ENCODE results near the gene ELK3.

ELK3 gene

DNA sequence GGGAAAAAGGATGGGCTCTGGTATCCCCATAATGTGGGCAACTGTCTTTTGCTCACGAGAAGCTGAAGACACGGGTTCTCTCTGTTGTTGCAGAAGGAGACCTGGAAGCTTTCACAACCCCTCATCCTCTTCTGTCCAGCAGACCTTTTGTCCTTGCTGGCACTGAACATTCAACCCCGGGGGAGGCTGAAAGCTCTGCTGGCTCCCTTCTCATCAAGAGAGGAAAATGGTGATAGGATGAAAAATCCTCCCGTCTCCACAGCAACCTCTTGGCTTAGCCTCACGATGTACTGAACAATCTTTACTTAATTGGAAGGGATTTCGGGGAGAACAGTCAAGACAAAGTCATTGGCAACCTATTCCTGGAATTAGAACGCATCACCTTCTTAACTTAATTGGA is 39.0 kb downstream of the ELK3 start:
- Histone ChIP-seq H3K4me1 (ENCODE audit: control insufficient read depth in 1 of 2, insufficient read depth in 2 of 2, low read length in 2 of 2) (peaks cover 18 to 28% of the 10 kb centered on the region in 2 donors), H3K4me3 (ENCODE audit: low read depth in 1 of 2, low read length in 2 of 2) (no peak overlapping the region), H3K27ac (ENCODE audit: low read depth, low read length) (no peak overlapping the region), H3K36me3 (ENCODE audit: control insufficient read depth in 1 of 2, insufficient read depth in 2 of 2, low read length in 2 of 2) (peaks cover 0 to 7% of the 10 kb centered on the region in 2 donors), H3K9me3 (ENCODE audit: control insufficient read depth in 1 of 2, low read length in 2 of 2) (no peaks in the 10 kb centered on the region), H3K9ac (ENCODE audit: low read depth in 1 of 2, low read length in 2 of 2) (no peak overlapping the region), H3K27me3 (ENCODE audit: control insufficient read depth in 1 of 2, insufficient read depth in 2 of 2, low read length in 2 of 2) (no peaks in the 10 kb centered on the region)

DNA sequence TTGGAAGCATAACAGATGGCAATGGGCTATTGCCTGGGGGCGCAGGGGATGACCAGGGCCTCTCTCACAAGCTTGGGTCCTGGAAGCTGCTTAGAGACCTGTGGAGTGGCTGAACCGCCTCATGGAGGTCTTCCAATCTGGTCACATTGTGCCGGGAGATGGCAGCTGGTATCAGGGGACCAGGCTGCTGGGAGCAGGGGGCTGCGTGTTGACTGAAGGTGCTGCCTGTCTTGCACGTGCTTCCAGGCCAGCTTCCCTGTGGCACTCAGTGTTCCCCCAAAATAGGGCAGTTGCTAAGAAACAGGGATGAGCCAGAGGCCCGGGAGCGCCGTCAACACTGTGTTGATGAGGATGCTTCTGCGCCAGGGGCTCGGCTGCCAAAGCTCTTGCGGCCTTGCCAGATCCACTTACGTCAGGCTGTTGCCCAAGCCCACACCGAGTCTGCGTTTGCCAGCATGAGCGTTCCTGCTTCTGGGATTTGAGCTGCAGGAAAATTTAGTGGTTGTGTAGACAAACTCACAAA is 39.8 kb downstream of the ELK3 start:
- peak overlapping the region; percentile 64 for H3K27ac ChIP-seq (ENCODE audit: low read depth, low read length)
- no peaks in the 10 kb centered on the region for H3K9me3 ChIP-seq (ENCODE audit: control insufficient read depth in 1 of 2, low read length in 2 of 2)
- H3K36me3 ChIP-seq (ENCODE audit: control insufficient read depth in 1 of 2, insufficient read depth in 2 of 2, low read length in 2 of 2), result peaks cover 0 to 2% of the 10 kb centered on the region in 2 donors
- no peak overlapping the region for H3K4me3 ChIP-seq (ENCODE audit: low read depth in 1 of 2, low read length in 2 of 2)
- H3K9ac ChIP-seq (ENCODE audit: low read depth in 1 of 2, low read length in 2 of 2), result no peak overlapping the region
- no peaks in the 10 kb centered on the region for H3K27me3 ChIP-seq (ENCODE audit: control insufficient read depth in 1 of 2, insufficient read depth in 2 of 2, low read length in 2 of 2)
- H3K4me1 ChIP-seq (ENCODE audit: control insufficient read depth in 1 of 2, insufficient read depth in 2 of 2, low read length in 2 of 2), result peaks cover 21 to 35% of the 10 kb centered on the region in 2 donors

DNA sequence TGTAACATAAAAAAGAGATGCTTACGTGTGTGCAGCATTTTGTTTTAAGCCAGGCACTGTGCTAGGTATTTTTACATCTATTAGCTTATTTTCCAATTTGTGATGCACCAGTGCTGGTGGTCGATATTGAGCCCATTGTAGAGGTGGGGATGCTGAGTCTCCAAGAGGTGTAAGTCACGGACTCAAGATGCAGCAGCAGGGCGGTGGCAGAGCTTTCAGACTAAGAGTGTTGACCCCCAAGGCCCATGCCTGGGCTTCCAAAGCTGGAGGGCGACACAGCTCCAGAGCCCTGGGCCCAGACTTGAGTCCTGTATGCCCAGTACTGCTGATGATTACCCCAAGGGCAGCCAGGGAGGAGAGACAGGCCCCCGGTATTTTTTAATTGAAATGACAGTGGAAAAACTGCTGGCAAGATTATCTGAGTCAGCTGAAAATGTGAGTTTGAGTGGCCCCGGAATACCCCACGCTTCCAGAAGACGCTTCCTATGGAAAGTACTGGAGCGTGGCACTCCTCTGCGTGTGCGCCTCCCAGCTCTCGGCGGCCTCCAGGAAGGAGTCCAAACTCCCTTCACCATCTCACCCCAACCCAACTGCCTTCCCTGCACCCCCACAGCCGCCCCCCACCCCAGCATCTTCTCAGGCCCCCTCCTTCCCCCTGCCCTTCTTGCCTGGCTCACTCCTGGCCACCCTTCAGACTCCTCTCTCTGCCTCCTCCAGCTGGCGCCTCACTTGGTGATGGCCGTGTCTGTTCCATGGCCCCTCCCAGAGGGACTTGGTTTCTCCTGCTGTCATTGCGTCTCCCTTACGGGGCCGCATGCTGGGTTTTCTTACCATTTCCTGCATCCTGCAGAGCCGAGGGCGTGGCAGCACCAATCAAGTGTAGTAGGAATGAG is 40.7 kb downstream of the ELK3 start:
- no peak overlapping the region for H3K9ac ChIP-seq (ENCODE audit: low read depth in 1 of 2, low read length in 2 of 2)
- H3K36me3 ChIP-seq (ENCODE audit: control insufficient read depth in 1 of 2, insufficient read depth in 2 of 2, low read length in 2 of 2), result no peaks in the 10 kb centered on the region
- no peaks in the 10 kb centered on the region for H3K9me3 ChIP-seq (ENCODE audit: control insufficient read depth in 1 of 2, low read length in 2 of 2)
- peaks cover 21 to 43% of the 10 kb centered on the region in 2 donors for H3K4me1 ChIP-seq (ENCODE audit: control insufficient read depth in 1 of 2, insufficient read depth in 2 of 2, low read length in 2 of 2)
- H3K4me3 ChIP-seq (ENCODE audit: low read depth in 1 of 2, low read length in 2 of 2), result no peak overlapping the region
- no peaks in the 10 kb centered on the region for H3K27me3 ChIP-seq (ENCODE audit: control insufficient read depth in 1 of 2, insufficient read depth in 2 of 2, low read length in 2 of 2)
- H3K27ac ChIP-seq (ENCODE audit: low read depth, low read length), result peak overlapping the region; percentile 26

DNA sequence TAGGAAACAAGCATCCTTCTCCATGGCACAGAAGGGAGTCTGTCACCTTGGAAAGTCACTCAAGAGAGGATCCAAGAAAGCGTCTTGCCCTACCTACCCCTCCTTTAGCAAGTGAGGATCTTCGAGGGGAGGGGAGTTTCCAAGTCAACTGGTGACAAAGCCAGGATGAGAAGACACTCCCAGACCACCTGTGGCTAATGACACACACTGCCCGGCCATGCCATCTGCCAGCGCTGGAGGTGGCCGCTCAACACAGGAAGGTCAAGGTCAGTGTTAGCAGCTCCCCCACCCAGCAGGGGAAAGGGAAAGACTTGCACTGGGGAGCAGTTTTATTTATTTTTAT is 41.3 kb downstream of the ELK3 start:
- no peak overlapping the region for H3K4me3 ChIP-seq (ENCODE audit: low read depth in 1 of 2, low read length in 2 of 2)
- no peaks in the 10 kb centered on the region for H3K27me3 ChIP-seq (ENCODE audit: control insufficient read depth in 1 of 2, insufficient read depth in 2 of 2, low read length in 2 of 2)
- H3K27ac ChIP-seq (ENCODE audit: low read depth, low read length), result no peak overlapping the region
- H3K36me3 ChIP-seq (ENCODE audit: control insufficient read depth in 1 of 2, insufficient read depth in 2 of 2, low read length in 2 of 2), result no peaks in the 10 kb centered on the region
- H3K9me3 ChIP-seq (ENCODE audit: control insufficient read depth in 1 of 2, low read length in 2 of 2), result no peaks in the 10 kb centered on the region
- H3K9ac ChIP-seq (ENCODE audit: low read depth in 1 of 2, low read length in 2 of 2), result no peak overlapping the region
- peaks cover 23 to 43% of the 10 kb centered on the region in 2 donors for H3K4me1 ChIP-seq (ENCODE audit: control insufficient read depth in 1 of 2, insufficient read depth in 2 of 2, low read length in 2 of 2)

DNA sequence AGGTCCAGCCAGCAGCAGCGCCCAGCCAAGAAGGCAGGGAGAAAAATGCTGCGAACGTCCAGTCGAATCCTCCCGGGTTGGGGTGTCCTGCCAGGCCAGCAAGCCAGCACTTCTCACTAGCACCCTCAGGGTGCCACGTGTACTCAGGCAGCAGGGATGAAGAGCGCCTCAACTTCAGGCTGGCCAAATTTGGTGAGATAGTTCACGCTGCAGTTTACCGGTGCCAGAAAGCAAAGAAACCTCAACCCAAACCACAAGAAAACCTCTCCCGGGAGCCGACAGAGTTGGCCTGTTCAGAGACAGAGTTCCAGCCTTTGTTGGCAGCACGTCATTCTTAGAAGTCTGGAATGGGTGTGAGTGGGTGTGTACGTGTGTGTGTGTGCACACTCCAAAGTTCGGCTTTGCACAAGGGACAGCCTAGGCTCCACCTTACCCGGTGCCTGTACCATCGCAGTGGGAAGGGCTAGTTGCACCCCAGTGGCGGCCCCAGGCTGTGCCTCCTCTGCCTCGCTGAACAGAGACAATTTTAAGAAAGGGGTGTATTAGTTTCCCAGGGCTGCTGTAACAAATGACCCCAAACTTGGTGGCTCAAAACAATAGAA is 42.1 kb downstream of the ELK3 start:
- H3K36me3 ChIP-seq (ENCODE audit: control insufficient read depth in 1 of 2, insufficient read depth in 2 of 2, low read length in 2 of 2), result no peaks in the 10 kb centered on the region
- H3K27ac ChIP-seq (ENCODE audit: low read depth, low read length), result peak overlapping the region; percentile 7
- H3K4me3 ChIP-seq (ENCODE audit: low read depth in 1 of 2, low read length in 2 of 2), result no peak overlapping the region
- H3K9ac ChIP-seq (ENCODE audit: low read depth in 1 of 2, low read length in 2 of 2), result no peak overlapping the region
- no peaks in the 10 kb centered on the region for H3K9me3 ChIP-seq (ENCODE audit: control insufficient read depth in 1 of 2, low read length in 2 of 2)
- peaks cover 23 to 45% of the 10 kb centered on the region in 2 donors for H3K4me1 ChIP-seq (ENCODE audit: control insufficient read depth in 1 of 2, insufficient read depth in 2 of 2, low read length in 2 of 2)
- H3K27me3 ChIP-seq (ENCODE audit: control insufficient read depth in 1 of 2, insufficient read depth in 2 of 2, low read length in 2 of 2), result no peaks in the 10 kb centered on the region

DNA sequence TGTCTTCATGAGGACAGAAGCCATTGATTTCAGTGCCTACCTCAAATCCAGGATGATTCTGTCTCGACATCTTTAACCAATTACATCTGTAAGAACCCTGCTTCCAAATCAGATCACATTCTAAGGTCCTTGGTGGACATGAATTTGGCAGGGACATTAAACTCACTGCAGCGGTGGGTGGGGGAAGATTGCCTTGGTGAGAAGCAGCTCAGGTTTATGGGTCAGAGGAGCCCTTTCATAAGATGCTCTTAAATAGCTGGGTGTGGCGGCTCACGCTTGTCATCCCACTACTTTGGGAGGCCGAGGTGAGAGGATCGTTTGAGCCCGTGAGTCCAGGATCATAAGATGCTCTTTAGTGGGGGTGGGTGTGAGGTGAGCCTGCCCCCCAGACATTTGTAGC is 42.9 kb downstream of the ELK3 start:
- Histone ChIP-seq H3K27me3 (ENCODE audit: control insufficient read depth in 1 of 2, insufficient read depth in 2 of 2, low read length in 2 of 2) (no peaks in the 10 kb centered on the region), H3K9me3 (ENCODE audit: control insufficient read depth in 1 of 2, low read length in 2 of 2) (no peaks in the 10 kb centered on the region), H3K4me3 (ENCODE audit: low read depth in 1 of 2, low read length in 2 of 2) (no peak overlapping the region), H3K4me1 (ENCODE audit: control insufficient read depth in 1 of 2, insufficient read depth in 2 of 2, low read length in 2 of 2) (peaks cover 23 to 49% of the 10 kb centered on the region in 2 donors), H3K36me3 (ENCODE audit: control insufficient read depth in 1 of 2, insufficient read depth in 2 of 2, low read length in 2 of 2) (no peaks in the 10 kb centered on the region), H3K27ac (ENCODE audit: low read depth, low read length) (peak overlapping the region; percentile 58), H3K9ac (ENCODE audit: low read depth in 1 of 2, low read length in 2 of 2) (peak overlapping the region in 1 of 2 donors; percentile 21)

DNA sequence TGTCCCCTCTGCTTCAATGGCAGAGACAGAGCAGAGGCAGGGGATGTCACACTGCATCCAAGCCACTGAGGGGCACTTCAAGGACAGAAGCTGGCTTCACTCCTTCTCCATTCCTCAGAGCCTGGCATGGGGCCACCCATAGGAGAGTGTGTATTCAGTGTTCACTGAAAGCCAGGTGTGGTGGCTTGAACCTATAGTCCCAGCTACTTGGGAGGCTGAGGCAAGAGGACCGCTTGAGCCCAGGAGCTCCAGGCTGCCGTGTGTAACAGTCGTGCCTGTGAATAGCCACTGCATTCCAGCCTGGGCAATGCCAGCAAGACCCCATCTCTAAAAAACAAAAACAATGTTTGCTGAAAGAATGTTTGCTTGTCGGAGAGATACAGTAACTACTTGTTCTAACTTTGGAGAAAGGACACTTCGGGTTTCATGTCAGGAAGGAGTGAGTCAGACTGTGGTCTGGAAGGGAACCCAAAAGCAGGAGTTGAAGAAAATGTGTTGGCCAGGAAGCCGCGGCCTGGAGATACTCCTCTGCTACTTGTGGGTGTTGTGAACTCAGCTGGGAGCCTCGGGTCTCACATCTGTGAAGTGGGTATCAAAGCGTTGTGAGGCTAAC is 43.4 kb downstream of the ELK3 start:
- Histone ChIP-seq H3K27ac (ENCODE audit: low read depth, low read length) (peak overlapping the region; percentile 58), H3K9ac (ENCODE audit: low read depth in 1 of 2, low read length in 2 of 2) (peak overlapping the region in 1 of 2 donors; percentile 21), H3K36me3 (ENCODE audit: control insufficient read depth in 1 of 2, insufficient read depth in 2 of 2, low read length in 2 of 2) (no peaks in the 10 kb centered on the region), H3K4me3 (ENCODE audit: low read depth in 1 of 2, low read length in 2 of 2) (no peak overlapping the region), H3K9me3 (ENCODE audit: control insufficient read depth in 1 of 2, low read length in 2 of 2) (no peaks in the 10 kb centered on the region), H3K27me3 (ENCODE audit: control insufficient read depth in 1 of 2, insufficient read depth in 2 of 2, low read length in 2 of 2) (no peaks in the 10 kb centered on the region), H3K4me1 (ENCODE audit: control insufficient read depth in 1 of 2, insufficient read depth in 2 of 2, low read length in 2 of 2) (peaks cover 29 to 55% of the 10 kb centered on the region in 2 donors)

DNA sequence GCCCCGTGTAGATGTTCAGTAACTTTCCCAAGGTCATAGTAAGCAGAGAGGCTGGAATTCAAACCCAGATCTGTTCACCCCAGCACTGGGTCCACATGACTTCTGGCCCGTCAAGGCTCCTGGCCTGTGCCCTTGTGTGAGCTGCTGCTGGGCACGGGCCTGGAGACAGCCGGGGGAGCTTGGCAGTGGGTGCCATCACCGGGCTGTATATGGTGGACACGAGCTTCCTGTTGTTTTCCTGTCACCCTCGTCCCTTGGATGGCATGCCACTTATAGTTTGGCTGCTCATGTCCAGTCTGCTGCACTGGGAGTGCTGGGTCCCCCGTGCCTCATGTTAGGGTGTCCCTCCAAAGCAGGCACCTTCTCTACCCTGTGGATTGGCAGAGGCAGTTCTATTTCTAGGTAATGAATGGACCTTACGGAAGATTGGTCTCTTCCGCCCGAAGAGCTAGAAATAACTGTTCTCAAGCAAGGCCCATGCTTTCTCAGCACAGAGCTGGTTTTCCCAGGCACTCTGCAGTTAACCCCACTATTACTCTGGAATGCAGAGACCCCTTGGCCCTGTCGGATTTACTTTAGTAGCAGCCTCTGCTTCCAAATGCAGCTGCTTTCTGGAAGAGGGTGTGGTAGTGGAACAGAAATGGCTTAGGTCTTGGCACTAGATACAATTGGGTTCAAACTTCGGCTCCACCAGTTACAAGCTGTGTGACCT is 44.3 kb downstream of the ELK3 start:
- no peaks in the 10 kb centered on the region for H3K36me3 ChIP-seq (ENCODE audit: control insufficient read depth in 1 of 2, insufficient read depth in 2 of 2, low read length in 2 of 2)
- H3K27ac ChIP-seq (ENCODE audit: low read depth, low read length), result no peak overlapping the region
- H3K4me1 ChIP-seq (ENCODE audit: control insufficient read depth in 1 of 2, insufficient read depth in 2 of 2, low read length in 2 of 2), result peaks cover 31 to 60% of the 10 kb centered on the region in 2 donors
- no peak overlapping the region for H3K9ac ChIP-seq (ENCODE audit: low read depth in 1 of 2, low read length in 2 of 2)
- H3K4me3 ChIP-seq (ENCODE audit: low read depth in 1 of 2, low read length in 2 of 2), result no peak overlapping the region
- no peaks in the 10 kb centered on the region for H3K9me3 ChIP-seq (ENCODE audit: control insufficient read depth in 1 of 2, low read length in 2 of 2)
- H3K27me3 ChIP-seq (ENCODE audit: control insufficient read depth in 1 of 2, insufficient read depth in 2 of 2, low read length in 2 of 2), result no peaks in the 10 kb centered on the region

DNA sequence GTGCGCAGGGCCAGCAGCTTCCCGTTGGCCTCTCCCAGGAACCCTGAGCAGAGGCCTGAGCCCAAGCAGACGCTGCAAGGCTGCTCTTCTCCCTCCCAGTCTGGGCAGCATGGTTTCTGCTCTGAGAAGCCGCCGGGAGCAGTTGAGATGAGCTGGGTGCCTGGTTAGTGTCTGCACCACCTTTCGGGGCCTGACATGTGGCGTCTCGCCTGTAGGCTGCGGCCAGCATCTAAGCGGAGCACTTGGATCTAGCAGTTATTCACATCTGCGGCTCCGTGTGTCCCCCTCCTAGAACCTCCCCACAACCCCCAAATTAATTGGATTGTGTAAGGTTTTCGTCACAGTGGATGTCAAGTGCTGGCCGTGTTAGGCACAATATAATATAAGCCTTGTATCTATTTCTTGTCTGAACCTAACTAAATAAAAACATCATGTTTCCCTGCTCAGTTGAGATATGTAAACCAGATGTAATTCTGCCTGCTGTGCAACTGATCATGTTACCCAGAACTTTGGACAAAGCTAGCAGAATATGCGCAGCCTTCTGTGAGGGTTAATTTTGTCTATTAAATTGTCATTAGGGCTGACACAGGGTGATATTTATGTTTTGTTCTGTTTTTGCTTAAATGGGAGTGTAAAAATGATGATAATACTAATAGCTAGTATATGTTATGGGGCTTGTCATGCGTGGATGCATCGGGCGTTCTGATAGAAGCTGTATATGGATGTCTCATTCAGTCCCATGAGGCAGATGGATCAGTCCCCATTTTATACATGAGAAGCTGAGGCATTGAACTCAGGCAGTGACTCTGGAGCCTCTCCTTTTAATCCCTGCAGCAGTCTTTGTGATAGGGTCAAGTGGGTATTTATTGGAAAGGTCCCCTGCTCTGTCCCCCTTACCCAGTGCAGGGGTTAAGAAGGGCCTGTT is 45.8 kb downstream of the ELK3 start:
- peaks cover 27 to 56% of the 10 kb centered on the region in 2 donors for H3K4me1 ChIP-seq (ENCODE audit: control insufficient read depth in 1 of 2, insufficient read depth in 2 of 2, low read length in 2 of 2)
- H3K4me3 ChIP-seq (ENCODE audit: low read depth in 1 of 2, low read length in 2 of 2), result no peak overlapping the region

More for the DNA sequence above, 45.8 kb downstream of the ELK3 start:
- H3K27me3 ChIP-seq (ENCODE audit: control insufficient read depth in 1 of 2, insufficient read depth in 2 of 2, low read length in 2 of 2), result no peaks in the 10 kb centered on the region
- no peaks in the 10 kb centered on the region for H3K9me3 ChIP-seq (ENCODE audit: control insufficient read depth in 1 of 2, low read length in 2 of 2)
- H3K9ac ChIP-seq (ENCODE audit: low read depth in 1 of 2, low read length in 2 of 2), result no peak overlapping the region
- H3K27ac ChIP-seq (ENCODE audit: low read depth, low read length), result no peak overlapping the region
- H3K36me3 ChIP-seq (ENCODE audit: control insufficient read depth in 1 of 2, insufficient read depth in 2 of 2, low read length in 2 of 2), result no peaks in the 10 kb centered on the region

Measured in duodenal mucosa (tissue), 2 donors.